Peyer's patch (tissue), 4 donors: ENCODE measurements around the gene MAML2.

Experiments used
- CTCF ChIP-seq, 6 experiments: fragments of 450-650 bp in 4 of 6; fragments of 200-600 bp in 2 of 6; sonication (generic) in 1 of 6; IDR thresholded peaks; one replicate each; pipeline ENCODE4 v1.5.1; 2017 to 2019; ENCODE audit warnings: antibody characterized with exemption in 6 of 6, mild to moderate bottlenecking in 3 of 6, moderate library complexity in 1 of 6
- POLR2A ChIP-seq, 2 donors: fragments of 450-650 bp; IDR thresholded peaks; one replicate each; pipeline ENCODE4 v1.5.1; 2017; ENCODE audit warnings: antibody characterized with exemption in 2 of 2, mild to moderate bottlenecking in 2 of 2, moderate library complexity in 2 of 2

GRCh38 chr11:96162816-96163499 is 180.0 kb downstream of the MAML2 start:
- TF ChIP-seq POLR2A (IDR thresholded peaks at IDR 0.05), result no peak
- no peak for TF ChIP-seq CTCF (IDR thresholded peaks at IDR 0.05)
